Cerebellar cortex (tissue), 1 donor: ENCODE results near the gene SRGAP3.

Experiments
- DNase-seq: peaks from one replicate; pipeline ENCODE4 v3.0.0-alpha.2; 2015; ENCODE audit warnings: low spot score

Gene SRGAP3

DNA sequence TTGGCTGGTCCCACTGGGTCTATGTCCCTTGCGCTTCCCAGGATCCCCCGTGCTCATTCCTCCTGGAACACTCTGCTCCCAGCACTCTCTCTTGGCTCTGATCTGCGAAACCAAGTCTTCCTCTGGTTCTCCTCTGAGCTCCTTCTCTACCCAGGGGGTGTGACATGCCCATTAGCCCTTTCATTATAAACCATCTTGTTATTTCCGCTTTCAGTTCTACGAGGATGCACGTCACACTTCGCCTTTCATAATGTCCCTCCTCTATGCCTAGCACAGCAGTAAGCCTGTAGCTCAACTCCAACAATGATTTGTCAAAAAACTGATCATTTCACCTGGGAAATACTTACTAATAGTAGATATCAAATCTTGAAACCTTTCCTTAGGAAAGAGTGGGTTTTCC lies 234.2 kb downstream of the SRGAP3 start:
- no peak for DNase-seq

- no peak for DNase-seq
Observed at GRCh38 chr3:9013782-9014563, 235.5 kb downstream of the SRGAP3 start.

GRCh38 chr3:9012521-9012920 lies 236.9 kb downstream of the SRGAP3 start:
- DNase-seq, result no peak

DNA sequence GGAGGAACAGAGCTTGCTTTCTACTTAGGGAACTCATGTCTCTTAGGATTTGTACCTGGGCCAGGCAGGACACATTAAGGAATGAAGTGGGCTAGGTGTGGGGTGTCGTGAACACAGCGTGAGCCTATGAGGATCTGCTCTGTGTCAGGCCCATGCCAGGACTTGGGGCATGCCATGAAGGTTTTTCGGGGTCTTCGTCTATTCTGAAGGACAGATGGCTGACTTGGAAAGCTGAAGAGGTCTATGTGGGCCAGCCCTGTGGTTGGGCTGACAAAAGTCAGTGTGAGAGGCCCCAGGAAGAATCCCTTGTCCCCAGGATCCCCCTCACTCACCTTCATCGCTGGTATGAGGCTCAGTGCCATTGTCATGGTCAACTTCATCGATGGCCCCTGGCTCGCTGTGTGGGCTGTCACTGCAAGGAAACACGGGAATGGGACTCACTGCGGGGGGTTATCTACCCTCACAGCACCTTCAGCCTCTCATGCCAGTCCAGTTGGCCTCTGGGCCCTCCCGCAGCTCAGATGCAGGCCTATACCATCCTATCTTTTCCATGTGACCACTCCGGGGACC lies 239.4 kb downstream of the SRGAP3 start:
- DNase-seq, result no peak

DNA sequence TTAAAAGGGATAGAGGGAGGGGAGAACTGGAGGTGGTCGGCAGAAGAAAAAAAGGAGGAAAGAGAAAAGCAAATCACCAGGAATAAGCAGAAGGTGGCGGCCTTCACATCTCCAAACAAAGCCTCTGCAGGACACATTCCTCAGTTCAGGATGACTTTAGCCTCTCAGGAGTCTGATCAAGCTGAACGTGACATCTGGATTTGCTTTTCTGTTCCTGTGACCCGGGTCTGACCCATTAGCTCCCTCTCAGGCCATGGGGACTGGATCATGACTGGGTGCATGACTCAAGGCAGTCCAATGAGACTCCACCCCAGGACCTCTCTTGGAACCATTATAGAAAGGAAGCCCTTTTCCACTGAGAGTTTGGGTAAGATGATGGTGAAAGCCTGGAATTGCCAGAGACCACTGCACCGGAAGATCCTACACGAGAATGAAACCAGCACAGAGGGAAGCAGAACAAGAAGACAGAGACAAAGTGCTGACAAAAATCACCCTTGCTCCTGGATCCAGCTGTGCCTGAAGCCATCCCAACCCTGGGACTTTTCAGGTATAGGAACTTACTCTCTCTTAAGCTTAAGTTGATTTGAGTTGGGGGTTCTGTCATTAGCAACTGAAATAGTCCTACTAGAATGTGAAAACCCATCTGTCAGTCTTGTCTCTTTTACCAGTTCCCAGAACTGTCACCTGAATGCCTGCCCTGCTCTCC lies 240.7 kb downstream of the SRGAP3 start:
- DNase-seq, result no peak

GRCh38 chr3:9007928-9008327 lies 241.5 kb downstream of the SRGAP3 start:
- DNase-seq, result no peak

DNA sequence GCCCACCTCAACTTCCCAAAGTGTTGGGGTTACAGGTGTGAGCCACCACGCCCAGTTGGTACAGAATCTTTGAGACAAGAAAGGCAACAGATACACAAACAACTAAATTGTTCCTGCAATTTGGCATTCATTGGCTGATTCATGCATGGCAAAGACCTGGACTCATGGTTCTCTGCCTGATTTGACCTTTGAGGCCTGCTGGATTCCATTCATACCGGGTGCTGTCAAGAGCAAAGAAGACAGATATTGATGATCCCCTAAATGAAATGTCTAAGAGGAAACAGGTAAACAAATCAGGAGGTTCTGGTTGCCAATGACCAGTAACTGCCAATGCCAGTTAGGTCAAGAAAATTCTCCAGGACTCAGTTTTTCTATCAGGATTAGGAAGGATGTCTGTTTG lies 242.2 kb downstream of the SRGAP3 start:
- no peak for DNase-seq

DNA sequence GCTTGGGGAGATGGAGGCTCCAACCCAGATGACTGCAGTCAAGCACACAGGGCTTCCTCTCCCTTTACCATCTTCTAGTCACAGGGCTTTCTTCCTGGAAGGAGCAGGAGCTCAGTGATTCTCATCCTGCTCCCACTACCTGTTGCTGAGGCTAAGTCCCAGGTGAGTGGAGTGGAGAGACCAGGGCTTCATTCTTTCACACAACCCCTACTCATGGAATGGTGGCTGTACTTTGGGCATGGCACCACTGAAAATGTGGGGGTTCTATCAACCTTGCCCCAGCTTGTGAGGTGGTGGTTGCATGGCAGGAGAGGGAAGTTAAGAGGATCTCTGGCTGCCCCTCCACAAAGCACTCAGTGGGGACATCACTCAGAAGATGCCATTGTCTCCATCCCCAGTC lies 249.4 kb downstream of the SRGAP3 start:
- no peak for DNase-seq

- DNase-seq, result no peak
Observed at GRCh38 chr3:8997151-8997550, 252.3 kb downstream of the SRGAP3 start.

GRCh38 chr3:8996681-8997121 lies 252.7 kb downstream of the SRGAP3 start:
- DNase-seq, result peak; percentile 83

- no peak for DNase-seq
Observed at GRCh38 chr3:8996216-8996615, 253.2 kb downstream of the SRGAP3 start.

- no peak for DNase-seq
Observed at GRCh38 chr3:8994226-8994625, 255.2 kb downstream of the SRGAP3 start.

GRCh38 chr3:8993331-8993730 lies 256.1 kb downstream of the SRGAP3 start:
- DNase-seq, result no peak

DNA sequence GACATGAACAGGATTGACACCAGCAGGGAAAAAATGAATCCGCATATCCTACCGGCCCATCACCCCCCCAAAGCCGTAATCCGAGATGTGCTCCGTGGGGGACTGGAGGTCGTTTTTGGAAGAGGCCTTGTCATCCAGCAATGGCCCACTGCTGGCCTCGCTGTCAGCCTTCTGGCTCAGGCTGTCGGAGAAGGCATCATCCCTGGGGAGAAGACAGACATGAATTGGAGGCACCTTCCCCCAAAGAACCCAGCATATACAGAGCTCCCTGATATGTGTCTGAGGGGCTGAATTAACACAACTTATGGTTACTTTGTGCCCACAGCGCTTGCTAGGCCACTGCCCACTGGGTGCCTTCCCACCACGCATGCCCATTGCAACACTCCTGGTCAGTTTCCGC lies 256.6 kb downstream of the SRGAP3 start:
- DNase-seq, result no peak

DNA sequence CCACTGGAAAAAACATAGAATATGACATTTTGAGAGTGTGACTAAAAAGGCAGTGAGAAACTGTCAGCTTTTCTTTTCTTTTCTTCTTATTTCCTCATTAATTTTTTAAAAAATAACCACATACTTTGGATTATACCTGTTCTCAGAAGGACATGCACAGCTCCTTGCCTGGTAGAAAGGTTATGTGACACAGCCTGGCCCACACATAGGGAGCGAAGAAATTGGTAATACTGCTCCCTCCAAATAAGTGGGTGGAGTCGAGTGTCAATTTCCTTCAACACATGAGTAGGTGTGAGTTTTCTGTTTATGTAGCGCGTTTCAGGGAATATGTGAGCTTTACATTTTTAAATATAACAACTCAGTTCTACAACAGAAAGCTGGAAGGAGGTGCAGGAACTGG lies 257.2 kb downstream of the SRGAP3 start:
- DNase-seq, result no peak

- DNase-seq, result no peak
Observed at GRCh38 chr3:8990266-8991215, 258.9 kb downstream of the SRGAP3 start.

GRCh38 chr3:8988791-8989558 lies 260.5 kb downstream of the SRGAP3 start:
- no peak for DNase-seq

GRCh38 chr3:8988384-8988655 lies 261.1 kb downstream of the SRGAP3 start:
- DNase-seq, result no peak

DNA sequence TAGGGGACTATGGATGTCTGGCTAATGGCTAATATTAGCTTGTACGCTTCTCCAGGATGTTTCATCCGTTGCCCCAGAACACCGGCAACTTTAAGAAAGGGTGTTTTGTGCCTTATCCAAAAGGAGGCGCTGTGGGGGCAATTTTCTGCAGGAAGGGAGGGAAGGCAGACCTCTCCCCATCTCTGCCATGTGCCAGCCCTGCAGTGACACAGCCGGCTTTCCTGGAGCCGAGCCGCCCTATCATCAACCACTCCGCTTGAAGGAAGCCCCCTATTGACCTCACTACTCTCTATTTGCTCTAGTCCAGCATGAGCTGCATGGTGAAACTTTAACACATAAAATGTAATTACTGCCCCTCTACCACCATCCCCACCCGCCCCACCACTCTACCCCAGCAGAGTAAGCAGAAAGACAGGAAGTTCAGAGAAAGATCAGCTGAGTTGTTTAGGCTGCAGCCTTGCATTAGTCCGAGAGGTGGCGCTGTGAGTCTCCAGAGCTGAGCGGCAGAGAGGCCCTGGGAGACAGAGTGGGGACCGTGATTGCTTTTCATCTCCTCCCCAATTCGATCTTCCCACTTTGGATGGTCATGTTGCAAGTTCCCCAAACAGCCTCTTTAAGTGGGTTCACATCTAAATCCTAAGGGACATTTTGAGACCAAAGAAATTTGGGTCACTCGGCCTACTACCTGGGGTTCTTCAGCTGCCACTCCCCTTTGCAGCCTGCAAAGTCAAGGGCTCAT lies 261.6 kb downstream of the SRGAP3 start:
- peak; percentile 85 for DNase-seq

- DNase-seq, result peak; percentile 63
Observed at GRCh38 chr3:8987226-8987625, 262.2 kb downstream of the SRGAP3 start.

DNA sequence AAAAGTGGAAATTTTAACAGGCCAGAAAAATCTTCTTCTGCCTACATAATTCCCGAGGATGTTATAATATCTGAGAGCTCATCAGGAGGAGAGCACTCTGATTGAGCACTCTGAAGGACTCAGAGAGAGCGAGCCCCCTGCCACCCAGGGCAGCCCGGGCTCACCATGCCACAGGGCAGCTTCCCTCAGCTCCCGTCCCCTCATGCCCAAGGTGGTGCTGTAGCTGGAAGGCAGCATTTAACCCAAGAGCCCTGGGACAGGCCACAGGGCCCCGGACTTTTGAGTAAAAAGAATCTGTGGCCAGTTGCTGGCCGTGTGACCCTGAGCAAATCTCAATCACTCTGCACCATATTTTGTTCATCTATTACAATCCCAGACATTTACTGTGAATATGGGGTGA lies 262.7 kb downstream of the SRGAP3 start:
- no peak for DNase-seq
